SK-N-SH (cell line): ENCODE results near the gene BGN.

Source experiments
- CTCF ChIP-seq: fragments of 200-600 bp; sonication (generic); IDR thresholded peaks from 2 replicates; pipeline ENCODE4 v1.6.1; 2017; ENCODE audit warnings: antibody characterized with exemption, mild to moderate bottlenecking, moderate library complexity
- EP300 ChIP-seq, 2 experiments: IDR thresholded peaks; 2 replicates each; pipeline versions ENCODE4 v1.4.0 to v1.6.1; 2012; ENCODE audit warnings: borderline replicate concordance in 1 of 2, low read depth in 1 of 2, low read length in 1 of 2
- MEF2A ChIP-seq: IDR thresholded peaks from 2 replicates; pipeline ENCODE4 v1.4.0; 2012; ENCODE audit warnings: low read depth, borderline replicate concordance
- POLR2AphosphoS5 ChIP-seq: IDR thresholded peaks from 2 replicates; pipeline ENCODE4 v1.6.1; 2012; ENCODE audit warnings: low read depth, low read length
- YY1 ChIP-seq: IDR thresholded peaks from 2 replicates; pipeline ENCODE4 v1.4.0; 2012; ENCODE audit warnings: low read depth, mild to moderate bottlenecking

- no peak for TF ChIP-seq CTCF
- no peak for TF ChIP-seq MEF2A
- TF ChIP-seq EP300 (IDR thresholded peaks at IDR 0.05; ENCODE audit: borderline replicate concordance in 1 of 2, low read depth in 1 of 2, low read length in 1 of 2), result no peak
- no peak for TF ChIP-seq POLR2AphosphoS5
- no peak for TF ChIP-seq YY1
Measured at GRCh38 chrX:153445106-153445855, 49.5 kb upstream of the BGN start.
